ENCODE data around the gene SOBP.

- no peak for TF ChIP-seq EP300 (IDR thresholded peaks at IDR 0.05)
- no peak for TF ChIP-seq CTCF (IDR thresholded peaks at IDR 0.05)
These were observed 164.8 kb downstream of the SOBP start for GRCh38 chr6:107654764-107655163.
